Activated T-cell treated with anti-CD3 and anti-CD28 coated beads, Interleukin-2, amount 50 U/mL, for 48 hours (primary cell): Measurements from ENCODE around the gene DUOXA1.
A peak's percentile ranks its signal among the peaks of the same experiment; 100 is the strongest.
"Not testable (repeated sequence)": the region's sequence is repeated elsewhere in the genome, so short reads cannot be mapped to it uniquely, and the experiment has no call there.

Source experiments
- DNase-seq, 2 experiments: peaks; one replicate each; pipeline ENCODE4 v3.0.0-alpha.2; 2020

Gene DUOXA1

GRCh38 chr15:45150481-45150880, 20.8 kb upstream of the DUOXA1 start:
- DNase-seq: no peak

- DNase-seq: no peak
These were observed 19.4 kb upstream of the DUOXA1 start for GRCh38 chr15:45149060-45149459.

- no peak for DNase-seq
These were observed 18.7 kb upstream of the DUOXA1 start for GRCh38 chr15:45148076-45149059.

- no peak for DNase-seq
These were observed 17.9 kb upstream of the DUOXA1 start for GRCh38 chr15:45147606-45148005.

GRCh38 chr15:45146405-45146804, 16.7 kb upstream of the DUOXA1 start:
- DNase-seq: no peak

- DNase-seq: no peak
These were observed 15.1 kb upstream of the DUOXA1 start for GRCh38 chr15:45144775-45145174.

- DNase-seq: no peak
These were observed 14.3 kb upstream of the DUOXA1 start for GRCh38 chr15:45143946-45144345.

GRCh38 chr15:45143056-45143455, 13.4 kb upstream of the DUOXA1 start:
- no peak for DNase-seq

GRCh38 chr15:45141386-45141785, 11.7 kb upstream of the DUOXA1 start:
- no peak for DNase-seq

- DNase-seq: no peak
These were observed 11.0 kb upstream of the DUOXA1 start for GRCh38 chr15:45140557-45141250.

GRCh38 chr15:45139770-45140169, 10.1 kb upstream of the DUOXA1 start:
- DNase-seq: no peak

GRCh38 chr15:45138814-45139765, 9.4 kb upstream of the DUOXA1 start:
- no peak for DNase-seq

- no peak for DNase-seq
These were observed 8.0 kb upstream of the DUOXA1 start for GRCh38 chr15:45137703-45138102.

- DNase-seq: peak in 1 of 2 experiments; percentile 32
These were observed 6.7 kb upstream of the DUOXA1 start for GRCh38 chr15:45136378-45136764.

GRCh38 chr15:45135705-45136377, 6.2 kb upstream of the DUOXA1 start:
- not testable (repeated sequence) for DNase-seq

GRCh38 chr15:45134682-45135604, 5.3 kb upstream of the DUOXA1 start:
- peak in 1 of 2 experiments; percentile 34 for DNase-seq

- no peak for DNase-seq
These were observed 4.4 kb upstream of the DUOXA1 start for GRCh38 chr15:45134046-45134445.

GRCh38 chr15:45133561-45133920, 3.9 kb upstream of the DUOXA1 start:
- no peak for DNase-seq

GRCh38 chr15:45132844-45133560, 3.3 kb upstream of the DUOXA1 start:
- no peak for DNase-seq

- DNase-seq: no peak
These were observed 1.8 kb upstream of the DUOXA1 start for GRCh38 chr15:45131510-45131909.
